B cell (primary cell): ENCODE measurements around the gene CDKN1C. TPM values are rescaled to one million over a fixed set of nuclear protein-coding genes. Genes with fewer than 3 reads are reported as not detected.

Source experiments
- ATAC-seq: fragments of 200-7000 bp; cut with Tn5 transposase; one replicate; pipeline ENCODE4 v1.10.0; 2021; ENCODE audit warnings: low read depth, mild to moderate bottlenecking, moderate number of reproducible peaks, moderate library complexity
- CTCF ChIA-PET: fragments of 350-600 bp; sonication (Branson Sonifier 250); formaldehyde crosslinking; loops from one replicate; lab custom pipeline; 2021; ENCODE audit warnings: antibody characterized with exemption, inconsistent platforms; lab: Charles Lee
- POLR2A ChIA-PET: fragments of 350-600 bp; sonication (Branson Sonifier 250); formaldehyde crosslinking; loops from one replicate; lab custom pipeline; 2021; ENCODE audit warnings: antibody characterized with exemption; lab: Charles Lee
- DNase-seq: peaks from one replicate; pipeline ENCODE4 v3.0.0; 2013
- H2AFZ ChIP-seq: 2 replicates; pipeline ENCODE4 v1.6.1; 2012; ENCODE audit warnings: mild to moderate bottlenecking, low read depth, low read length; ENCODE audit not compliant: insufficient read depth, poor library complexity, severe bottlenecking
- H3K27ac ChIP-seq, 2 donors: 1 replicate in 1 of 2; 2 replicates in 1 of 2; pipeline ENCODE4 v1.5.1; 2012 to 2013; ENCODE audit warnings: low read length in 2 of 2, mild to moderate bottlenecking in 2 of 2, moderate library complexity in 1 of 2
- H3K27me3 ChIP-seq, 4 experiments: fragments of 200-600 bp in 1 of 4; sonication (generic) in 1 of 4; replicated peaks in 1 of 4; 1 replicate in 2 of 4; 2 replicates in 2 of 4; pipeline versions ENCODE4 v1.6.1 to v1.7.0; 2013 to 2016; ENCODE audit warnings: low read length in 3 of 4, mild to moderate bottlenecking in 2 of 4, mixed read lengths in 1 of 4, moderate library complexity in 1 of 4; ENCODE audit not compliant: insufficient read depth in 4 of 4, control insufficient read depth in 3 of 4; ENCODE audit errors: control extremely low read depth in 1 of 4
- H3K36me3 ChIP-seq, 2 experiments: replicated peaks in 1 of 2; 1 replicate in 1 of 2; 2 replicates in 1 of 2; pipeline versions ENCODE4 v1.6.1 to v1.7.1; 2013; ENCODE audit warnings: low read length in 1 of 2; ENCODE audit not compliant: insufficient read depth in 2 of 2, control insufficient read depth in 1 of 2; ENCODE audit errors: control extremely low read depth in 1 of 2, extremely low read depth in 1 of 2
- H3K4me1 ChIP-seq, 2 donors: fragments of 200-600 bp in 1 of 2; sonication (generic) in 1 of 2; 1 replicate in 1 of 2; 2 replicates in 1 of 2; pipeline versions ENCODE4 v1.5.1 to v1.6.1; 2013 to 2017; ENCODE audit warnings: low read length in 2 of 2; ENCODE audit not compliant: control insufficient read depth in 2 of 2, insufficient read depth in 2 of 2
- H3K4me2 ChIP-seq: replicated peaks from 2 replicates; pipeline ENCODE3; 2012; ENCODE audit warnings: mild to moderate bottlenecking, low read depth, low read length; ENCODE audit not compliant: poor library complexity, severe bottlenecking
- H3K4me3 ChIP-seq, 5 experiments: fragments of 200-600 bp in 1 of 5; sonication (generic) in 1 of 5; 1 replicate in 3 of 5; 2 replicates in 2 of 5; pipeline versions ENCODE4 v1.5.1 to v1.7.0; 2011 to 2016; ENCODE audit warnings: low read length in 4 of 5, mild to moderate bottlenecking in 4 of 5, low read depth in 2 of 5, control low read depth in 1 of 5, moderate library complexity in 1 of 5; ENCODE audit not compliant: insufficient read depth in 1 of 5; ENCODE audit errors: control extremely low read depth in 1 of 5, extremely low read depth in 1 of 5
- H3K79me2 ChIP-seq: fragments of 200-600 bp; sonication (generic); one replicate; pipeline ENCODE4 v1.6.0; 2016; ENCODE audit warnings: low read length; ENCODE audit not compliant: control insufficient read depth, insufficient read depth
- H3K9ac ChIP-seq: fragments of 200-600 bp; sonication (generic); 2 replicates; pipeline ENCODE4 v1.6.1; 2017; ENCODE audit warnings: mild to moderate bottlenecking, low read length, moderate library complexity
- H3K9me3 ChIP-seq, 3 donors: one replicate each; pipeline versions ENCODE4 v1.6.1 to v1.7.1; 2013; ENCODE audit warnings: low read length in 2 of 3; ENCODE audit not compliant: control insufficient read depth in 2 of 3, insufficient read depth in 1 of 3; ENCODE audit errors: control extremely low read depth in 1 of 3
- H4K20me1 ChIP-seq: 2 replicates; pipeline ENCODE4 v1.6.0; 2012; ENCODE audit warnings: mild to moderate bottlenecking, low read length; ENCODE audit not compliant: insufficient read depth, control insufficient read depth, poor library complexity, severe bottlenecking
- H3K27ac Mint-ChIP-seq: one replicate; pipeline ENCODE4 v1.8.0; 2021; ENCODE audit warnings: mixed read lengths
- H3K27me3 Mint-ChIP-seq: one replicate; pipeline ENCODE4 v1.8.0; 2021; ENCODE audit warnings: mixed read lengths
- H3K4me1 Mint-ChIP-seq: one replicate; pipeline ENCODE4 v1.8.0; 2021; ENCODE audit warnings: mixed read lengths
- H3K4me3 Mint-ChIP-seq: one replicate; pipeline ENCODE4 v1.8.0; 2021; ENCODE audit warnings: mixed read lengths
- H3K9me3 Mint-ChIP-seq: one replicate; pipeline ENCODE4 v1.8.0; 2022; ENCODE audit warnings: mixed read lengths; ENCODE audit not compliant: insufficient read depth
- CTCF ChIP-seq: fragments of 200-600 bp; IDR thresholded peaks from one replicate; pipeline ENCODE4 v1.8.0; 2022; ENCODE audit warnings: antibody characterized with exemption, mild to moderate bottlenecking
- EZH2 ChIP-seq: IDR thresholded peaks from 2 replicates; pipeline ENCODE4 v1.6.1; 2012; ENCODE audit warnings: borderline replicate concordance, low read depth, mild to moderate bottlenecking, moderate library complexity, low read length; ENCODE audit not compliant: insufficient read depth, poor library complexity, severe bottlenecking
- WGBS: methylation state at CpG from one replicate; pipeline ENCODE4 v1.1.5; 2013; ENCODE audit warnings: missing lambda C conversion rate; ENCODE audit not compliant: insufficient coverage; 5-methylcytosine and 5-hydroxymethylcytosine counted together
- intact Hi-C: fragments of 100-400 bp; cut with micrococcal nuclease; formaldehyde crosslinking; loops from one replicate; pipeline ENCODE4 v1.10.0; 2022
- polyA plus RNA-seq: library from polyadenylated mRNA; depleted of rRNA; stranded (reverse); fragments of >200 nt; gene quantifications from 2 replicates; pipeline ENCODE4 v1.2.3, GENCODE V29; 2012
- total RNA-seq, 2 donors: library from RNA; stranded (reverse); fragments of 120-200 nt in 1 of 2; gene quantifications; 1 replicate in 1 of 2; 2 replicates in 1 of 2; pipeline versions ENCODE4 v1.2.3 to v1.2.4, GENCODE V29; 2013 to 2022

CDKN1C gene
- total and polyA plus RNA-seq, 2 donors (not counting 1 experiment from before 2014, with no cell fraction given): 0.58 to 8.0 TPM

DNA sequence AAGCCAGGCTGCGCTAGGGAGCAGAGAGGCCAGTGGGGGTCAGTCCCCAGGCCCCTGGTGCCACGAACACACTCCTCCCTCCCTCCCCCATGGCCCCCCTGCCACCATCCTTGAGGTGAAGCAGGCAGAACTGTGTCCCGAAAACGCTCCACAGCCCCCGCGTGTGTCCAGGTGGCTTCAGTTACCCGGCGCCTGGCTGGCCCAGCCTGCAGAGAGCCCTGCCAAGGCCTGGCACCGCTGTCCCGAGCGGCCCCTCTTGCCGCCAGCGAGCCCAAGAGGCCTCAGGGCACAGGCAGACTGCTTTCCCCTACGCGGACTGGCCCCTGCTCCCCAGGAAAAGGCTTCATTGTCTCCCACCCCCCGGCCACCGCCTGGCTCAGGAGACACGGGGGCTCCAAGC is 27.7 kb downstream of the CDKN1C start:
- no peak for ATAC-seq
- H3K27ac ChIP-seq: no peak overlapping the region
- H3K4me1 ChIP-seq: no peaks in the 10 kb centered on the region
- 92% methylated on average over 17 of the region's 18 CpGs for WGBS
- no peaks in the 10 kb centered on the region for H3K36me3 ChIP-seq
- intact Hi-C loops: no loop called here
- no peak overlapping the region for H3K27ac Mint-ChIP-seq
- POLR2A ChIA-PET: interaction anchor here (0.6 kb wide), 1 partner anchor 20 kb away, joined by 4 read pairs; no protein-coding TSS in a partner anchor
- no peaks in the 10 kb centered on the region for H3K79me2 ChIP-seq
- no peak overlapping the region for H2AFZ ChIP-seq
- peaks cover 21% of the 10 kb centered on the region for H3K27me3 Mint-ChIP-seq
- no peak overlapping the region for H3K9ac ChIP-seq
- H3K9me3 Mint-ChIP-seq: no peaks in the 10 kb centered on the region
- TF ChIP-seq CTCF (no peak), EZH2 (no peak)
- H3K9me3 ChIP-seq: peaks cover 0 to 8% (median 0%) of the 10 kb centered on the region in 3 donors
- H3K4me1 Mint-ChIP-seq: peaks cover 4% of the 10 kb centered on the region
- no peak overlapping the region for H3K4me3 Mint-ChIP-seq
- H4K20me1 ChIP-seq: no peaks in the 10 kb centered on the region
- CTCF ChIA-PET: no interaction called here
- H3K4me2 ChIP-seq: no peak overlapping the region
- DNase-seq: no peak
- H3K27me3 ChIP-seq: peaks cover 0 to 16% (median 8%) of the 10 kb centered on the region in 4 experiments
- H3K4me3 ChIP-seq: no peak overlapping the region

GRCh38 chr11:2857276-2857675 is 28.3 kb downstream of the CDKN1C start:
- no peak overlapping the region for H3K27ac ChIP-seq
- H3K4me1 ChIP-seq: no peaks in the 10 kb centered on the region
- no peak overlapping the region for H3K27ac Mint-ChIP-seq
- H2AFZ ChIP-seq: no peak overlapping the region
- peaks cover 4% of the 10 kb centered on the region for H3K4me1 Mint-ChIP-seq
- H3K4me2 ChIP-seq: no peak overlapping the region
- POLR2A ChIA-PET: interaction anchor here (0.6 kb wide), 1 partner anchor 20 kb away, joined by 4 read pairs; no protein-coding TSS in a partner anchor
- H3K9ac ChIP-seq: no peak overlapping the region
- TF ChIP-seq EZH2 (no peak), CTCF (no peak)
- peaks cover 0 to 8% (median 0%) of the 10 kb centered on the region in 3 donors for H3K9me3 ChIP-seq
- H3K27me3 Mint-ChIP-seq: peaks cover 21% of the 10 kb centered on the region
- H3K9me3 Mint-ChIP-seq: no peaks in the 10 kb centered on the region
- DNase-seq: no peak
- CTCF ChIA-PET: no interaction called here
- intact Hi-C loops: no loop called here
- no peaks in the 10 kb centered on the region for H3K79me2 ChIP-seq
- no peak overlapping the region for H3K4me3 ChIP-seq
- no peak for ATAC-seq
- H3K27me3 ChIP-seq: peaks cover 0 to 16% (median 8%) of the 10 kb centered on the region in 4 experiments
- H4K20me1 ChIP-seq: no peaks in the 10 kb centered on the region
- WGBS: 92% methylated on average over 9 of the region's 11 CpGs
- no peak overlapping the region for H3K4me3 Mint-ChIP-seq
- H3K36me3 ChIP-seq: no peaks in the 10 kb centered on the region
